ENCODE data around the gene HTRA1. TPM values are rescaled to one million over a fixed set of nuclear protein-coding genes. Genes with fewer than 3 reads are reported as not detected.
A peak's percentile ranks its signal among the peaks of the same experiment; 100 is the strongest.

HTRA1 gene
- total RNA-seq, 4 donors from 2014 or later, result 55.2 to 99.5 (median 80.6) TPM

- 87% methylated on average over 6 of the region's 6 CpGs for WGBS
- H3K4me3 ChIP-seq, result no peak overlapping the region
- DNase-seq (ENCODE audit: low spot score in 2 of 2), result no peak
- H3K4me1 ChIP-seq, result peaks cover 54% of the 10 kb centered on the region
- H3K27me3 ChIP-seq, result no peaks in the 10 kb centered on the region
- H3K36me3 ChIP-seq, result no peaks in the 10 kb centered on the region
- H3K9me3 ChIP-seq, result no peaks in the 10 kb centered on the region
- H3K27ac ChIP-seq, result no peak overlapping the region
- TF ChIP-seq POLR2A (IDR thresholded peaks at IDR 0.05) (no peak), POLR2AphosphoS5 (IDR thresholded peaks at IDR 0.05) (no peak)
Observed at GRCh38 chr10:122465401-122466040, 4.2 kb downstream of the HTRA1 start.

DNA sequence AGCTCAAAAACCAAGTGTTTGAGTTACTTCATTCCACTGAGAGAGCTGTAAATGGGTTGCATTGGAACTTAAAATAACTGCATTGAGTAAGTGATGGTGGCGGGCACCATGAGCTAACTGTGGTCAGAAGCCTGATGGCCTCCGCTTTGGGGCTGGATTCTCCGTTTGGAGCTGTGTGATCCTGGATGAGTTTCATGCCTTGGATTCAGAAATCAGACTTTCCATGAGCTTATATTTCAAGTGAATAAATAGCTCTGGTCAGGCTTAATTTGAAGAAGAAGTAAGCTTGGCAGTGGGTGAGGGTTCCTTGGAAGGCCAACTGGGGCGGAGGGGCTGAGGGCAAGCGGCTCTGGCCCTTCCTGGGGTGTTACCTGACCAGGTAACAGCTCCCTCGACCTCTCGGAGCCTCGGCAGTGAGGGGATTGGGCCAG is 5.6 kb downstream of the HTRA1 start:
- no peaks in the 10 kb centered on the region for H3K36me3 ChIP-seq
- H3K27me3 ChIP-seq, result no peaks in the 10 kb centered on the region
- DNase-seq (ENCODE audit: low spot score in 2 of 2), result no peak
- H3K4me3 ChIP-seq, result no peak overlapping the region
- WGBS, result 86% methylated on average over 8 of the region's 8 CpGs
- TF ChIP-seq POLR2AphosphoS5 (IDR thresholded peaks at IDR 0.05) (no peak), POLR2A (IDR thresholded peaks at IDR 0.05) (no peak), EP300 (IDR thresholded peaks at IDR 0.05) (no peak)
- H3K9me3 ChIP-seq, result no peaks in the 10 kb centered on the region
- H3K4me1 ChIP-seq, result peaks cover 45% of the 10 kb centered on the region
- H3K27ac ChIP-seq, result no peak overlapping the region

DNA sequence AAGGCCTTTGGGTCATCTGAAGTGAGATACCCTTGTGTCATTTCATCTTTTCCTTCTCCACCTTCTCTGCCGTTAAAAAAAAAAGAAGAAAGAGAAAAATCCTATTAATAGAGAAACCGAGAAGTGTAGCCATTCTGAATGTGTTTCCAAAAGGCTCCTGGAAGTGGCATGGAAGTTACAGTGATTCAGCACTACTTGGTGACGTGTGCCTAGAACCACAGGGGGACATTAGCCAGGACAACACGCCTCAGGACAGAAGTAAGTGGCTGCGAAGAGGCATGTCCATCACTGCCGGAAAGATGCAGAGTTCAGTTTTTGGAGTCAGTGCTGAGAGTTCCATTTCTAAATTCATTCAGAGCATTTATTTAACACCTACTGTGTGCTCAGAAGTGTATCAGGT is 6.3 kb downstream of the HTRA1 start:
- Histone ChIP-seq H3K27me3 (no peaks in the 10 kb centered on the region), H3K27ac (peak overlapping the region; percentile 79), H3K36me3 (no peaks in the 10 kb centered on the region), H3K4me1 (peaks cover 42% of the 10 kb centered on the region), H3K4me3 (no peak overlapping the region), H3K9me3 (no peaks in the 10 kb centered on the region)
- DNase-seq (ENCODE audit: low spot score in 2 of 2), result no peak
- TF ChIP-seq EP300 (IDR thresholded peaks at IDR 0.05) (no peak), POLR2A (IDR thresholded peaks at IDR 0.05) (no peak), POLR2AphosphoS5 (IDR thresholded peaks at IDR 0.05) (no peak), CTCF (IDR thresholded peaks at IDR 0.05) (no peak)
- WGBS, result 77% methylated on average over 6 of the region's 6 CpGs

DNA sequence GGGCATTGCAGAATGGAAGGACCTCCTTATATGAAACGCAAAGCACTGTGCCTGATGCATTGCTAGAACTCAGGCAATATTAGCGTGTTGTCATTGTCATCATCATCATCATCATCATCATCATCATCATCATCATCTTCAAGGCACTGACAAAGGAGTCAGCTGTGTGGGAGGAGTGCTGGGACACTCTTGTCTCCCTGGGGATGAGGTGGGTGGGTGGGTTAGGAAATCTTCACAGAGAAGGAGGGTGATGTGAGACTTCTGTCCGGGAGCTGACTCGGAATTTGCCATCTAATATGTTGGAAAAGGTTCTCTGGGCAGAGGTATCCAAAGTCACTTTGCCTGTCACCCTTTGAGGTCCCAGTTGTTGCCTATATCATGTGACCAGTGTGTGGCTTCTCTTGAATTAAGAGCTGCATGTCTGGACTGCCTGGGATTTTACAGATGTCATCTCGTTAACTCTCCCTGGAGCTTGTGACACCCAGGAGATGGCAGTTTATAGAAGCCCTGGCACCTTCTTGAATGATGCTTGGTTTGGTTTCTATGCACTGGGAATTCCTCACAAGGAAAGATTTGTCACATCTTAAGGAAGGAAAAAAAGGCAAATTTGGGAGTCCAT is 7.1 kb downstream of the HTRA1 start:
- no peak overlapping the region for H3K4me3 ChIP-seq

DNA sequence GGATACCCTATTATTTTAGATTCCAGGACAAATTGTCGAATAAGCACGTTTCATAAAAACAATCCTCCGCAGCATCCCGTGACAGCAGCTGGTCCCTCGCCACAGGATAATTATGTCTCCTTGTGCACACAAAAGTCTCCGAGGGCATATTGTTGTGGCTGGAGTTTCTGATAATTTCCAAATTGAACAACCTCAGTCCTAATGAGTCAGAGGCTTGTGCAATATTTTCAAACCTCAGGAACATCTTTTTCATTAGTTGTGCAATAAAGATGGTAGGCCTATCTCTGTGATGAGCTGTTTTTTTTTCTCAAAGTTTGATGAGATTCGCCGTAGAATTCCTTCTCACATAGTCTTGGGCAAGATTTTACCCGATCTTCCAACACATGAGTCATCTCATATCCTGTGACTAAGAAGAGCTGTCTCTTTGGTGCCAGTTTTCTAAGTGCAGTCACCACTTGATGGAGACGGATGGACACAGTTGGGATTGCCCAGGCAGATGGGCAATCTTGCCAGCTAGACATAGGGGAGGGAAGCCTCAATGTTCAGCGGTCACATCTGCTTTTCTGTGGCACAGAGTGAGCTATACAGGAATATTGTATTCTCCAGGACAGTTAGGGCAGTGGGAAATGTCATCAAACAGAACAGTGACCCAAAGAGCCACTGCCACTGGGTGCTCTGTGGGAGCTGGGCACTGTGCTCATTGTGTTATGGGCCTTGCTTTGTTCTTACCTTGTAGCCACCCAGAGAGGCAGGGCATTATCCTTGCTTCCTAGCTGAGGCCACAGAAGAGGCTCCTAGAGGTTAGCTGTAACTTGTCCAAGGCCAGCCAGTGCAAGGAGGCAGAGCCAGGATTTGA is 7.8 kb downstream of the HTRA1 start:
- Histone ChIP-seq H3K9me3 (no peaks in the 10 kb centered on the region), H3K4me3 (no peak overlapping the region), H3K36me3 (no peaks in the 10 kb centered on the region), H3K27ac (peak overlapping the region; percentile 79), H3K4me1 (peaks cover 31% of the 10 kb centered on the region), H3K27me3 (no peaks in the 10 kb centered on the region)
- no peak for TF ChIP-seq CTCF (IDR thresholded peaks at IDR 0.05)
- TF ChIP-seq POLR2A (IDR thresholded peaks at IDR 0.05), result no peak
- no peak for TF ChIP-seq EP300 (IDR thresholded peaks at IDR 0.05)
- peak in 2 of 3 donors; percentile 85 to 88 for TF ChIP-seq POLR2AphosphoS5 (IDR thresholded peaks at IDR 0.05)
- 16% methylated on average over 10 of the region's 11 CpGs for WGBS
- DNase-seq (ENCODE audit: low spot score in 2 of 2), result peak in 1 of 2 donors; percentile 87

More for the DNA sequence above, 7.1 kb downstream of the HTRA1 start:
- WGBS, result 75% methylated on average over 5 of the region's 5 CpGs
- Histone ChIP-seq H3K27me3 (no peaks in the 10 kb centered on the region), H3K27ac (peak overlapping the region; percentile 79), H3K9me3 (no peaks in the 10 kb centered on the region), H3K36me3 (no peaks in the 10 kb centered on the region), H3K4me1 (peaks cover 35% of the 10 kb centered on the region)
- no peak for TF ChIP-seq CTCF (IDR thresholded peaks at IDR 0.05)
- TF ChIP-seq EP300 (IDR thresholded peaks at IDR 0.05), result no peak
- TF ChIP-seq POLR2A (IDR thresholded peaks at IDR 0.05), result no peak
- TF ChIP-seq POLR2AphosphoS5 (IDR thresholded peaks at IDR 0.05), result no peak
- DNase-seq (ENCODE audit: low spot score in 2 of 2), result no peak

GRCh38 chr10:122469848-122470247 is 8.5 kb downstream of the HTRA1 start:
- Histone ChIP-seq H3K4me3 (no peak overlapping the region), H3K27me3 (no peaks in the 10 kb centered on the region), H3K4me1 (peaks cover 29% of the 10 kb centered on the region), H3K27ac (peak overlapping the region; percentile 70), H3K36me3 (no peaks in the 10 kb centered on the region), H3K9me3 (no peaks in the 10 kb centered on the region)
- 92% methylated on average over 4 of the region's 4 CpGs for WGBS
- DNase-seq (ENCODE audit: low spot score in 2 of 2), result no peak
- no peak for TF ChIP-seq POLR2A (IDR thresholded peaks at IDR 0.05)
- no peak for TF ChIP-seq POLR2AphosphoS5 (IDR thresholded peaks at IDR 0.05)
- no peak for TF ChIP-seq CTCF (IDR thresholded peaks at IDR 0.05)
- no peak for TF ChIP-seq EP300 (IDR thresholded peaks at IDR 0.05)
